NCI-H2196 (cell line): ENCODE results near the gene SFRP5.

Source experiments
- DNase-seq: peaks from one replicate; lab custom pipeline; 2025; ENCODE audit not compliant: unreplicated experiment; lab: John Stamatoyannopoulos, UW

SFRP5 gene

GRCh38 chr10:97771913-97772823 lies at the start of gene SFRP5:
SFRP5 (minus strand) TSS chr10:97771999; CDS start chr10:97771833, 166 bp downstream.
- DNase-seq: peak; percentile 26

GRCh38 chr10:97820096-97820704 lies 48.4 kb upstream of the SFRP5 start:
- no peak for DNase-seq

- DNase-seq: no peak
These were observed 46.8 kb upstream of the SFRP5 start for GRCh38 chr10:97818572-97818971.

GRCh38 chr10:97816609-97817008 lies 44.8 kb upstream of the SFRP5 start:
- peak; percentile 34 for DNase-seq

GRCh38 chr10:97814996-97815395 lies 43.2 kb upstream of the SFRP5 start:
- DNase-seq: no peak

- no peak for DNase-seq
These were observed 41.5 kb upstream of the SFRP5 start for GRCh38 chr10:97813311-97813710.

GRCh38 chr10:97812696-97813095 lies 40.9 kb upstream of the SFRP5 start:
- no peak for DNase-seq

- no peak for DNase-seq
These were observed 40.2 kb upstream of the SFRP5 start for GRCh38 chr10:97811958-97812357.

- DNase-seq: no peak
These were observed 38.6 kb upstream of the SFRP5 start for GRCh38 chr10:97810446-97810845.

GRCh38 chr10:97805949-97806348 lies 34.1 kb upstream of the SFRP5 start:
- DNase-seq: no peak

GRCh38 chr10:97805096-97805884 lies 33.5 kb upstream of the SFRP5 start:
- no peak for DNase-seq

GRCh38 chr10:97801422-97801821 lies 29.6 kb upstream of the SFRP5 start:
- DNase-seq: no peak

GRCh38 chr10:97800474-97800873 lies 28.7 kb upstream of the SFRP5 start:
- no peak for DNase-seq

- DNase-seq: no peak
These were observed 27.3 kb upstream of the SFRP5 start for GRCh38 chr10:97798958-97799610.

GRCh38 chr10:97796651-97797050 lies 24.9 kb upstream of the SFRP5 start:
- DNase-seq: no peak

GRCh38 chr10:97795886-97796285 lies 24.1 kb upstream of the SFRP5 start:
- DNase-seq: no peak

- peak; percentile 82 for DNase-seq
These were observed 20.3 kb upstream of the SFRP5 start for GRCh38 chr10:97791824-97792721.

GRCh38 chr10:97789770-97790397 lies 18.1 kb upstream of the SFRP5 start:
- DNase-seq: no peak

- DNase-seq: no peak
These were observed 17.0 kb upstream of the SFRP5 start for GRCh38 chr10:97788552-97789442.
